ENCODE measurements around the gene GSTA4.
"Not testable (repeated sequence)": the region's sequence is repeated elsewhere in the genome, so short reads cannot be mapped to it uniquely, and the experiment has no call there.

Gene GSTA4, protein sequence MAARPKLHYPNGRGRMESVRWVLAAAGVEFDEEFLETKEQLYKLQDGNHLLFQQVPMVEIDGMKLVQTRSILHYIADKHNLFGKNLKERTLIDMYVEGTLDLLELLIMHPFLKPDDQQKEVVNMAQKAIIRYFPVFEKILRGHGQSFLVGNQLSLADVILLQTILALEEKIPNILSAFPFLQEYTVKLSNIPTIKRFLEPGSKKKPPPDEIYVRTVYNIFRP

DNA sequence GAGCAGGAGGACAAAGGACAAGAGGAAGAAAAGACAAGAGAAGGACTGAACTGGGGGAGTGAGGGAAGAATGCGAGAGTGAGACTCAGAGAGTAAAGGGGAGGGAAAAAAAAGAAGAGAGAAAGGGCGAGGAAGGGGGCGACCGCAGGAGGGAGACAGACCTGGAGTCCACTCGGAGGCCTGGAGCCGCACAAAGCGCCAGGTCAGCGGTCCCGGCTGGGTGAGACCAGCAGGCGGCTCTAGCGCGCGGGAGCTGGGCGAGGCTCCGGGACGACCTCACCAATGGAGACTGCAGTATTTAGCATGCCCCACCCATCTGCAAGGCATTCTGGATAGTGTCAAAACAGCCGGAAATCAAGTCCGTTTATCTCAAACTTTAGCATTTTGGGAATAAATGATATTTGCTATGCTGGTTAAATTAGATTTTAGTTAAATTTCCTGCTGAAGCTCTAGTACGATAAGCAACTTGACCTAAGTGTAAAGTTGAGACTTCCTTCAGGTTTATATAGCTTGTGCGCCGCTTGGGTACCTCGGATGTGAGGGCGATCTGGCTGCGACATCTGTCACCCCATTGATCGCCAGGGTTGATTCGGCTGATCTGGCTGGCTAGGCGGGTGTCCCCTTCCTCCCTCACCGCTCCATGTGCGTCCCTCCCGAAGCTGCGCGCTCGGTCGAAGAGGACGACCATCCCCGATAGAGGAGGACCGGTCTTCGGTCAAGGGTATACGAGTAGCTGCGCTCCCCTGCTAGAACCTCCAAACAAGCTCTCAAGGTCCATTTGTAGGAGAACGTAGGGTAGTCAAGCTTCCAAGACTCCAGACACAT is at the start of gene GSTA4:
Gene GSTA4, minus strand, starts transcription at position 196 of the 824 bp plus-strand sequence. CDS start 1,041 bp downstream, outside the sequence.
- H3K4me1 Mint-ChIP-seq = peaks cover 53% of the 10 kb centered on the region
- not testable (repeated sequence) for H3K27me3 Mint-ChIP-seq, H3K9me3 Mint-ChIP-seq
- H3K36me3 Mint-ChIP-seq (ENCODE audit: low read depth) = peaks cover 17% of the 10 kb centered on the region
- DNase-seq = peak; percentile 89
- H3K27ac Mint-ChIP-seq = peak within 1 kb of the TSS; percentile 100
- H3K4me3 Mint-ChIP-seq = peak within 1 kb of the TSS; percentile 96
- peak; percentile 96 for ATAC-seq

DNA sequence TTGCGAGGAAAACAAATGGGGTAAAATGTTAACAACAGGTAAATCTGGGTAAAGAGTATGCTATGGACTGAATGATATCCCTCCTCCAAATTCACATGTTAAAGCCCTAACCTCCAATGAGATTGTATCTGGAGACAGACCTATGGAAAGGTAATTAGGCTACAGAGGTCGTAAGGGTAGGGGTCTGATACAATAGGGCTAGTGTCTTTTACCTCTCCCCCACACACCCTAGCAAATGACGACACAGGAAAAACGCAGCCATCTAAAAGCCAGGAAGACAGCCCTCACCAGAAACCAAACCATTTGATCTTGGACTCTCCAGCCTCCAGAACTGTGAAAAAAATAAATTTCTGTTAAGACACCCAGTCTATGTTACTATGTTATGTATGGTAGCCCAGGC is 49.5 kb upstream of the GSTA4 start:
- Mint-ChIP-seq H3K27me3 (no peaks in the 10 kb centered on the region), H3K36me3 (ENCODE audit: low read depth) (peaks cover 13% of the 10 kb centered on the region), H3K4me1 (peaks cover 31% of the 10 kb centered on the region), H3K27ac (no peak overlapping the region), H3K9me3 (no peaks in the 10 kb centered on the region), H3K4me3 (no peak overlapping the region)
- DNase-seq = no peak
- no peak for ATAC-seq

DNA sequence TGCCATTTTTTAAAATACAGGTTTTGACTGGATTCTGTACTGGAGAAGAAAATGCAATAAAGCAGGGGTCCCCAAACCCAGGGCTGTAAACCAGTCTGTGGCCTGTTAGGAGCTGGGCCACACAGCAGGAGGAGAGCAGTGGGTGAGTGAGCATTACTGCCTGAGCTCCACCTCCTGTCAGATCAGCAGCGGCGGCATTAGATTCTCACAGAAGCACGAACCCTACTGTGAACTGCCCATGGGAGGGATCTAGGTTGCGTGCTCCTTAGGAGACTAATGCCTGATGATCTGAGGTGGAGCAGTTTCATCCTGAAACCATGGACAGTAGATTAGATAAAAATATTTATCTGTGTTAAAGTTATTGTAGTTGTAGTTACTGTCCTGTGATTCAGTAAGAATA is 49.0 kb upstream of the GSTA4 start:
- ATAC-seq (no peak), DNase-seq (no peak)
- H3K9me3 Mint-ChIP-seq = no peaks in the 10 kb centered on the region
- no peak overlapping the region for H3K27ac Mint-ChIP-seq
- H3K27me3 Mint-ChIP-seq = no peaks in the 10 kb centered on the region
- H3K36me3 Mint-ChIP-seq (ENCODE audit: low read depth) = peaks cover 17% of the 10 kb centered on the region
- no peak overlapping the region for H3K4me3 Mint-ChIP-seq
- peaks cover 26% of the 10 kb centered on the region for H3K4me1 Mint-ChIP-seq

DNA sequence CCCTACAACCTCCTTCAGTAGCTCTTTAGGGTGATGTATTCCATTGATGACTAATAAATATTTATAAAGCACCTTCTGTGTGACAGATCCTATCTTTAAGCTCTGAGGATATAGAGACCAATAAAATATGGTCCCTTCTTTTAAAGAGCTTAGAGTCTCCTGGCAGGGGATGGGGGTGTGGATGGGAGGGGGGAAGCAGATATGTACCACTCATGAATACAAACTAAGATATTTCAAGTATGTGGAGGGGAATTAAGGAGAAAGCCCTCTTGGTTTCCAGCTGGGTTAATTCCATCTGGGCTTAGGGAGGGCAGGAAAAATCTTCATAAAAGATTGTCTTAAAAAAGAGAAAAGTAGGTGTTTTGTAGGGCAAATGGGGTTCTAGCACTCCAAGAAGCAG is 48.5 kb upstream of the GSTA4 start:
- DNase-seq = no peak
- H3K36me3 Mint-ChIP-seq (ENCODE audit: low read depth) = peaks cover 19% of the 10 kb centered on the region
- H3K27ac Mint-ChIP-seq = no peak overlapping the region
- H3K4me3 Mint-ChIP-seq = no peak overlapping the region
- no peak for ATAC-seq
- no peaks in the 10 kb centered on the region for H3K9me3 Mint-ChIP-seq
- no peaks in the 10 kb centered on the region for H3K27me3 Mint-ChIP-seq
- H3K4me1 Mint-ChIP-seq = peaks cover 21% of the 10 kb centered on the region

DNA sequence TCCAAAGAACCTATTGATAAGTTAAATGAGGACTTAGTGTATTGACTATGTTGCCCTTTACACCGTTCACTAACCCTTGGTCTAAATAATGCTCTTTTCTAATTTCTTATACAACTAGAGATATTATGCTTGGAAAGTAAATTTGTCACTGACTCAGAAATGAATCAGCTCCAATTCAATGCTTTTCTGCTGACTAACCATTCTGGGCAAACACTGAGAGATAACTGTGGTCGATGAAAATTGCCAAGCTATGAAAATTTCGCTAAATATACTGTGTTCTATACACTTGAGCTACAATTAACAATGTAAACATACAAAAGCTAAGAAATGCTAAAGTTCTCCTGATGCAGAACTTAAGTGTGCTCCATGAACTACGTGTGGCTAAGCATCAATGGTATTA is 47.0 kb upstream of the GSTA4 start:
- H3K36me3 Mint-ChIP-seq (ENCODE audit: low read depth) = peaks cover 21% of the 10 kb centered on the region
- H3K4me1 Mint-ChIP-seq = peaks cover 10% of the 10 kb centered on the region
- no peaks in the 10 kb centered on the region for H3K9me3 Mint-ChIP-seq
- ATAC-seq = no peak
- H3K4me3 Mint-ChIP-seq = no peak overlapping the region
- no peaks in the 10 kb centered on the region for H3K27me3 Mint-ChIP-seq
- H3K27ac Mint-ChIP-seq = no peak overlapping the region
- DNase-seq = no peak

DNA sequence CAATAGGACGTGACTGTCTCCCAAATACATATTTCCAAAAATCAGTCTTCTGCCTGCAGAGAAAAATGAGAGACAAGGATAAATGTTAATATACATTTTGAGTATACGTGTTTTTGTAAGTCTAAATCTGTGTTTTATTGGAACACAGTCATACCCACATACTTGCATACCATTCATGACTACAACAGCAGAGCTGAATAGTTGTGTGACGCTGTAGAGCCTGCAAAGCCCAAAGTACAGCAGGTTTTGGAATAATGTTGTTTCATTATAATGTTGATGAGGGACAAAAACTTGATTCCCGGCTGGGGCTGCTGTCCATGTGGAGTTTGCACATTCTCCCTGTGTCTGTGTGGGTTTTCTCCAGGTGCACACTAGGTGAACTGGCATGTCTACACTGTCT is 46.3 kb upstream of the GSTA4 start:
- Mint-ChIP-seq H3K4me3 (no peak overlapping the region), H3K4me1 (peaks cover 5% of the 10 kb centered on the region), H3K27ac (no peak overlapping the region), H3K27me3 (no peaks in the 10 kb centered on the region), H3K9me3 (no peaks in the 10 kb centered on the region), H3K36me3 (ENCODE audit: low read depth) (peaks cover 23% of the 10 kb centered on the region)
- ATAC-seq = no peak
- no peak for DNase-seq

DNA sequence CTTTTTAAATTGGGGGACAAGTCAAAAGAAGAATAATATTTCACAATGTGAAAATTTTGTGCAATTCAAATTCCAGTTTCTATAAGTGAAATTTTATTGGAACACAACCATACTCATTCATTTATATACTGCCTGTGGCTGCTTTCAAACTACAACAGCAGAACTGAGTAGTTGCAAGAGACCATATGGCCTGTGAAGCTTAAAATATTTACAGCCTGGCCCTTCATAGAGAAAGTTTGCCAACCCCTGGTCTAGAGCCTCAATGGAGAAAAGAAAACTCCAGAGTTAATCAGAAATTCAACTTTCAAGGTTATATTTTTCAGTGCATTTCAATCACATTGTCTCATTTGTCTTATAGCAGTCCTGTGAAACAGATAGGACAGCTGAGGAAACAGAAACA is 43.5 kb upstream of the GSTA4 start:
- Mint-ChIP-seq H3K27ac (no peak overlapping the region), H3K9me3 (no peaks in the 10 kb centered on the region), H3K4me3 (no peak overlapping the region), H3K36me3 (ENCODE audit: low read depth) (peaks cover 34% of the 10 kb centered on the region), H3K27me3 (no peaks in the 10 kb centered on the region), H3K4me1 (no peaks in the 10 kb centered on the region)
- DNase-seq (no peak), ATAC-seq (no peak)

DNA sequence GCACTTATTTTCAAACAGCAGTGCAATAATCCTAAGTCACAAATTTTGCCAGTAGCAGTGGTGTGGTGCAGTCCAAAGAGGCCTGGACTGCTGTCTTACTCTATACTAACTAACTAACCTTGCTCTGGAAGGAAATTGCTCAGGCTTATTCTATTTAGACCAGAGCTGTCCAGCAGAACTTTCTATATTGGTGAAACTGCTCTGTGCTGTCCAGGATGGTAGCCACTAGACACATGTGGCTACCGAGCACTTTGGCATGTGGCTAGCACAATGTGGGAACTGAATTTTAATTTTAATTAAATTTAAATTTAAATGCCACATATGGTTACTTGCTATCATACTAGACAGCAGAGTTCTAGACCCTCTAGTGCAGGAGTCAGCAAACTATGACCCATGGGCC is 43.1 kb upstream of the GSTA4 start:
- H3K4me1 Mint-ChIP-seq = no peaks in the 10 kb centered on the region
- ATAC-seq (no peak), DNase-seq (no peak)
- no peaks in the 10 kb centered on the region for H3K27me3 Mint-ChIP-seq
- no peak overlapping the region for H3K27ac Mint-ChIP-seq
- peaks cover 34% of the 10 kb centered on the region for H3K36me3 Mint-ChIP-seq (ENCODE audit: low read depth)
- H3K4me3 Mint-ChIP-seq = no peak overlapping the region
- H3K9me3 Mint-ChIP-seq = no peaks in the 10 kb centered on the region

DNA sequence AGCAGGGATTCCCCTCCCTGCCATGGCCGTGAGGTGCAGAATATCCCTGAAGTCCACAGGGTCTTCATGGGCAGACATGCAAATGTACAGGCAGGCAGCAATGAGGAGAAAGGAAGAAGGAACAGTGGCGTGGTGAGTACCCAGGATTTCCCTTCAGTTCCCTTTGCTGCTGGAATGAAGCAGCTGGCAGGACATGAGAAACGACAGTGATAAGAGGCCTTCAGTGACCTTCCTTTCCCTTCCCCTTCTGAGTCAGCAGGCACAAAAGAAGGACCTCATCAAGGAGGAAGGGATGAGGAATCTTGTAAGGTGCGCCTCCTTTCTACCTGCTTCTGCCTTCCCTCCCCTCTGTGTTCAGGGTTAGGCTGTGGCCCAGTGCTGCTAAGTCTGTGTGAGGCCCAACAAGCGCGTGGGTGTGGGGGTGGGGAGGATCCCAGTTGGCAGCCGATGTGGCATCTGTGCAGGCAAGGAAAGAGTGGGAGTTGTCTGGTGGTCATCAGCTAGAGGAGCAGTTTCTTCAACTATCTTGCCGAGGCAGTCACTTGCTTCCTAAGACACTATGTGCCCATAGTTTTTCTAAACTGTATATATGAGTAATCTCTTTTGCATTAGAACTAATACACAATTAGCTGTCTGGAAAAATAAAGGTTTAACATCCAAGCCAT is 40.6 kb upstream of the GSTA4 start:
- Mint-ChIP-seq H3K27ac (no peak overlapping the region), H3K27me3 (no peaks in the 10 kb centered on the region)

DNA sequence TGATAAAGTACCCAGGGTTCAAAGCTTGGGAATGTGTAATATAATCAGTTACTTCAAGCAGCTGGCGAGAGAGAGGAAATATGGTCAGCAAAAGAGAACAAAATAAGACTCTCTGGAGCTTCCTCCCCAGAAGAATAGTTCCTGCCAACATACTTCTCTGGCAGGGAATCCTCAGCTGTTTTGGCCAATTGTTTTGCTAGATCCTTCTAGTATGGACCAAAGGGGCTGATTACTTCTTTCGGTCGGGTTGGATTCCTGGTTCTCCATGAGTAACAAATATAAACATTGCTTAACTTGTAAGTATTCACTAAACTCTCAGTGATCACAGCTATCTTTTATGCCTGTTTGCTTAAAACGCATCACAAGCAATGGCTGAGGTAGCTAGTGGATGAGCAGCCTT is 38.7 kb upstream of the GSTA4 start:
- peaks cover 6% of the 10 kb centered on the region for H3K4me1 Mint-ChIP-seq

More for the DNA sequence above, 40.6 kb upstream of the GSTA4 start:
- H3K4me1 Mint-ChIP-seq = no peaks in the 10 kb centered on the region
- H3K4me3 Mint-ChIP-seq = no peak overlapping the region
- DNase-seq (no peak), ATAC-seq (no peak)
- H3K9me3 Mint-ChIP-seq = no peaks in the 10 kb centered on the region
- peaks cover 36% of the 10 kb centered on the region for H3K36me3 Mint-ChIP-seq (ENCODE audit: low read depth)

DNA sequence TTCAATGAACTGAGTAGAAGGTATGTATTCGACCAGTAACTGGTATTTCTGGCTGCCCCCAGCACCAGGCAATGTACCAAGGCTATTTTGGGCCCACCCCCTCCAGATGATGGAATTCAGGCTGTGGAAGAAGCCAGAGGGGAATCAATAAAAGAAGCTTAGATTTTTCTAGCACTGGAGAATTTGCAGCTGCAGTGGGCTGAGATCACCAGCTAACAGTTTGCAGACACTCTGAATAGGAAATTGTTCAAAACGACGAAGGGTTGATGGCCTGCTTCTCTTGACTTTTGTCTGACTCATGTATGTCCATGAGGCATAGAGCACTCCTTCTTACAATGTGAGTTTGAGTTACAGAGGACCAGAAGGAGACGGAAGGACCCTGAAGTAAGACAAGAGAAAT is 37.8 kb upstream of the GSTA4 start:
- H3K27me3 Mint-ChIP-seq = no peaks in the 10 kb centered on the region
- H3K4me3 Mint-ChIP-seq = no peak overlapping the region
- no peak overlapping the region for H3K27ac Mint-ChIP-seq
- ATAC-seq = no peak
- H3K9me3 Mint-ChIP-seq = no peaks in the 10 kb centered on the region
- peaks cover 6% of the 10 kb centered on the region for H3K4me1 Mint-ChIP-seq
- H3K36me3 Mint-ChIP-seq (ENCODE audit: low read depth) = peaks cover 33% of the 10 kb centered on the region
- no peak for DNase-seq

More for the DNA sequence above, 38.7 kb upstream of the GSTA4 start:
- H3K9me3 Mint-ChIP-seq = no peaks in the 10 kb centered on the region
- H3K4me3 Mint-ChIP-seq = no peak overlapping the region
- peaks cover 32% of the 10 kb centered on the region for H3K36me3 Mint-ChIP-seq (ENCODE audit: low read depth)
- no peak for ATAC-seq
- no peak overlapping the region for H3K27ac Mint-ChIP-seq
- no peak for DNase-seq
- no peaks in the 10 kb centered on the region for H3K27me3 Mint-ChIP-seq

DNA sequence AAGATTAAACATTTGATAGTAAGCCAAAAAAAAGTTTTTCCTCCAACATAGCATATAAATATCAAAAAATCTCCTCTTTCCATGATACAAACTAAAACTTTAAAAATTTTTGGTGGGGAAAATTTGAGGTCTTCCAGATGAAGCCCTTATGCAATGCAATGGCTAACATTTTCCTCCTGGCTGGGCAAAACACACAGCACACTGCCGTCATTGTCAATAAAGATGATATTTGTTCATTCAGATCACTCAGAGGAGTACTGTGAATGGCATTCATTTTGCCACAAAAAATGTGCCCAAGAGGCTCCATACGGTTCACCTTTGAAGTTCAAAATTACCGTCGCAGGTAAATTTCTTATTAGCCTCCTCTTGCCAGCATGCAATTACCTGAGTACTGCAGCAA is 36.2 kb upstream of the GSTA4 start:
- ATAC-seq (no peak), DNase-seq (no peak)
- no peak overlapping the region for H3K27ac Mint-ChIP-seq
- H3K27me3 Mint-ChIP-seq = no peaks in the 10 kb centered on the region
- no peak overlapping the region for H3K4me3 Mint-ChIP-seq
- H3K36me3 Mint-ChIP-seq (ENCODE audit: low read depth) = peaks cover 35% of the 10 kb centered on the region
- H3K9me3 Mint-ChIP-seq = no peaks in the 10 kb centered on the region
- H3K4me1 Mint-ChIP-seq = peaks cover 19% of the 10 kb centered on the region

DNA sequence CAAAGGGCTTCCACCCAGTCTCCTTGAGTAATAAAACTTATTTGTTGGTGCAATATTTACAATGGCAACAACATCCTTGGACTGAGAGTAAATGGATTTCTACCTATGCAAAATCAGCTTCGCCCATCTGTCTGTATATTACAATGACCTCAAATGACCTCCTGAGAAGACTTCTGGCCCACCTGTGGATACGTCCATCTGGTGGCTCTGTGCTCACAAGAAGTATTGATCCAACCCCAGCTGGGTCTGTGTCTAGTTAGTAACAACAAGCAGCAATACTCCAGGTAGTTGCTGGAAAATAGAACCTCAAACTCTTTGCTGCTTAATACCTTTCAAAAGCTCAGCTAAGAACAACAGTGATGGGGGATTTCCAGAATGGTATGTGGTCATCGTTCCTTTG is 34.7 kb upstream of the GSTA4 start:
- DNase-seq (no peak), ATAC-seq (no peak)
- Mint-ChIP-seq H3K4me1 (peaks cover 28% of the 10 kb centered on the region), H3K27ac (peak overlapping the region; percentile 7), H3K27me3 (no peaks in the 10 kb centered on the region), H3K4me3 (no peak overlapping the region), H3K36me3 (ENCODE audit: low read depth) (peaks cover 29% of the 10 kb centered on the region), H3K9me3 (no peaks in the 10 kb centered on the region)

DNA sequence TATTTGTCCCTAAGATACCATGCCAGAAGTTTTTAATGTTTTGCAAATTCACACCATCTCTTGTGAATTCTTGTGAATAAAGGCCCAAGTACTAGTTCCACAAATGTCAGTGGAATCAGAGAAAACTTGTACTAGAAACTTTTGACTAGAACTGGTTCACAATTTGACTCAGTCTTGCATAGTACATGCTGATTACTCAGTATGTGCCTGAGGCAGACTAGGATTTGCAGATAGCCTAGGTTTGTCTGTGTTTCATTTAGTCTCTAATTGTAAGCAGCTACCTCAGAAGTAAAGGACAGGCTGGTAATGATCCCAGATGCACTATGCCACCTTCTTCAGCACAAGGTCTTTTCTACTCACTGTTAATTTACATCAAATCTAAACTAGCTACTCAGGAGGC is 34.2 kb upstream of the GSTA4 start:
- H3K27me3 Mint-ChIP-seq = no peaks in the 10 kb centered on the region
- peaks cover 31% of the 10 kb centered on the region for H3K4me1 Mint-ChIP-seq
- H3K36me3 Mint-ChIP-seq (ENCODE audit: low read depth) = peaks cover 28% of the 10 kb centered on the region
- H3K4me3 Mint-ChIP-seq = no peak overlapping the region
- DNase-seq = no peak
- peak; percentile 53 for ATAC-seq
- H3K27ac Mint-ChIP-seq = peak overlapping the region; percentile 7
- H3K9me3 Mint-ChIP-seq = no peaks in the 10 kb centered on the region

DNA sequence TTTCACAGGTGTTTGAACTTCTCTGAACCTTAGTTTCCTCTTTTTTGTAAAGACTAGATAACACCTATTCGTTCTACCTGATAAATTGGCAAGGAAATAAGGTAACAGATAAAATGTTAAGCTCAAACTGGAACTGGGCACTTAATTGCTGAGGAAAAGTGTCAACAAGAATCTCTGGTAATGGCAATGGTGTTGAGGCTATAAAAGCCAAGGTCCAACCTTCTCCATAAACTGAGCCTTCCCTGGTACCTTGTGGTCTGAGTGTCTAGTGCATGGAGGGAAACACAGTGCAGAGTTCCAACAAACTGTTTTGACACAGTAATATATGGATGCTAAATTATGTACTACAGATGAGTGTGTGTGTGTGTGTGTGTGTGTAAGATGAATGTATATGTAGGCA is 33.4 kb upstream of the GSTA4 start:
- H3K27me3 Mint-ChIP-seq = no peaks in the 10 kb centered on the region
- H3K9me3 Mint-ChIP-seq = no peaks in the 10 kb centered on the region
- ATAC-seq (no peak), DNase-seq (no peak)
- peaks cover 33% of the 10 kb centered on the region for H3K4me1 Mint-ChIP-seq
- peaks cover 28% of the 10 kb centered on the region for H3K36me3 Mint-ChIP-seq (ENCODE audit: low read depth)
- peak overlapping the region; percentile 7 for H3K27ac Mint-ChIP-seq
- no peak overlapping the region for H3K4me3 Mint-ChIP-seq

Data from activated naive CD8-positive, alpha-beta T cell treated with anti-CD3 and anti-CD28 coated beads, Interleukin-2, amount 50 U/mL, for 24 hours (primary cell).